Endothelial cell (in vitro differentiated cells): Measurements from ENCODE around the gene SIL1. TPM values are rescaled to one million over a fixed set of nuclear protein-coding genes. Genes with fewer than 3 reads are reported as not detected.
"Not testable (repeated sequence)": the region's sequence is repeated elsewhere in the genome, so short reads cannot be mapped to it uniquely, and the experiment has no call there.

Source experiments
- DNase-seq: peaks from one replicate; pipeline ENCODE4 v3.0.0; 2021; ENCODE audit warnings: low spot score
- H3K27ac Mint-ChIP-seq: one replicate; pipeline ENCODE4 v1.8.0; 2021; ENCODE audit warnings: mixed read lengths, inconsistent platforms; ENCODE audit not compliant: unreplicated experiment
- H3K27me3 Mint-ChIP-seq: one replicate; pipeline ENCODE4 v1.8.0; 2021; ENCODE audit warnings: mild to moderate bottlenecking, moderate library complexity, mixed read lengths, inconsistent platforms; ENCODE audit not compliant: unreplicated experiment
- H3K36me3 Mint-ChIP-seq: one replicate; pipeline ENCODE4 v1.8.0; 2021; ENCODE audit warnings: mild to moderate bottlenecking, low read depth, mixed read lengths, inconsistent platforms; ENCODE audit not compliant: unreplicated experiment
- H3K4me1 Mint-ChIP-seq: one replicate; pipeline ENCODE4 v1.8.0; 2021; ENCODE audit warnings: mild to moderate bottlenecking, mixed read lengths, inconsistent platforms; ENCODE audit not compliant: unreplicated experiment
- H3K4me3 Mint-ChIP-seq: one replicate; pipeline ENCODE4 v1.8.0; 2021; ENCODE audit warnings: mild to moderate bottlenecking, mixed read lengths, inconsistent platforms; ENCODE audit not compliant: unreplicated experiment
- H3K9me3 Mint-ChIP-seq: one replicate; pipeline ENCODE4 v1.8.0; 2021; ENCODE audit warnings: mixed read lengths, inconsistent platforms; ENCODE audit not compliant: unreplicated experiment
- total RNA-seq: library from RNA; stranded (reverse); fragmentation: NEBNext Ultra II Directional; extraction: Animal tissue kit (Norgen Biotek cat#: 25700); gene quantifications from one replicate; pipeline ENCODE4 v1.2.1, GENCODE V29; 2021; ENCODE audit not compliant: unreplicated experiment
- TF ChIP-seq, protein P1 (sequence below): fragments of 200-600 bp; sonication (generic); IDR thresholded peaks from one replicate; pipeline ENCODE4 v1.5.0; 2021; ENCODE audit warnings: antibody characterized with exemption; ENCODE audit not compliant: unreplicated experiment

SIL1 gene
- total RNA-seq, 1 donor from 2014 or later = 35.6 TPM

DNA sequence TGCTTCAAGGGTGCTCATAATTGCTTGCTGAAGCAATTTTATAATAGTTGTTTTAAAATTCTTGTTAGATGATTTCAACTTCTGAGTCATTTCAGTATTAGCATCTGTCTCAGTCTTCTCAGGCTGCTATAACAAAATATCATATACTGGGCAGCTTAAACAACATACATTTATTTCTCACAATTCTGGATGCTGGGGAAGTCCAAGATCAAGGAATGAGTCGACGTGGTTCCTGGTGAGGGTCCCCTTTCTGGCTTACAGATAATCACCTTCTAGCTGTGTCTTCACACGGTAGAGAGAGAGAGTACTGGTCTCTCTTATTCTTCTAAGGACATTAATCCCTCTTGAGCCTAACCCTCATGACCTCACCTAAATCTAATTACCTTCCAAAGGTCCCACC, 160.4 kb downstream of the SIL1 start:
- TF ChIP-seq, protein P1, sequence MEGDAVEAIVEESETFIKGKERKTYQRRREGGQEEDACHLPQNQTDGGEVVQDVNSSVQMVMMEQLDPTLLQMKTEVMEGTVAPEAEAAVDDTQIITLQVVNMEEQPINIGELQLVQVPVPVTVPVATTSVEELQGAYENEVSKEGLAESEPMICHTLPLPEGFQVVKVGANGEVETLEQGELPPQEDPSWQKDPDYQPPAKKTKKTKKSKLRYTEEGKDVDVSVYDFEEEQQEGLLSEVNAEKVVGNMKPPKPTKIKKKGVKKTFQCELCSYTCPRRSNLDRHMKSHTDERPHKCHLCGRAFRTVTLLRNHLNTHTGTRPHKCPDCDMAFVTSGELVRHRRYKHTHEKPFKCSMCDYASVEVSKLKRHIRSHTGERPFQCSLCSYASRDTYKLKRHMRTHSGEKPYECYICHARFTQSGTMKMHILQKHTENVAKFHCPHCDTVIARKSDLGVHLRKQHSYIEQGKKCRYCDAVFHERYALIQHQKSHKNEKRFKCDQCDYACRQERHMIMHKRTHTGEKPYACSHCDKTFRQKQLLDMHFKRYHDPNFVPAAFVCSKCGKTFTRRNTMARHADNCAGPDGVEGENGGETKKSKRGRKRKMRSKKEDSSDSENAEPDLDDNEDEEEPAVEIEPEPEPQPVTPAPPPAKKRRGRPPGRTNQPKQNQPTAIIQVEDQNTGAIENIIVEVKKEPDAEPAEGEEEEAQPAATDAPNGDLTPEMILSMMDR = no peak
- Mint-ChIP-seq H3K36me3 (peaks cover 3% of the 10 kb centered on the region), H3K27ac (no peak overlapping the region), H3K9me3 (no peaks in the 10 kb centered on the region), H3K27me3 (no peaks in the 10 kb centered on the region), H3K4me1 (no peaks in the 10 kb centered on the region), H3K4me3 (no peak overlapping the region)
- no peak for DNase-seq

DNA sequence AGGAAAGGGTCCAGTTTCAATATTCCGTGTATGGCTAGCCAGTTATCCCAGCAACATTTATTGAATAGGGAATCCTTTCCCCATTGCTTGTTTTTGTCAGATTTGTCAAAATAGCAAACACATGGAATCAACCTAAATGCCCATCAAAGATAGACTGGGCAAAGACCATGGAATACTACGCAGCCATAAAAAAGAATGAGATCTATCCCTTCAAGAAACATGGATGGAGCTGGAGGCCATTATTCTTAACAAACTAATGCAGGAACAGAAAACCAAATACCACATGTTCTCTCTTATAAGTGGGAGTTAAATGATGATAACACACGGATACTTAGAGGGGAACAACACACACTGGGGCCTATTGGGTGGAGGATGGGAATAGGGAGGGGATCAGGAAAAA, 161.8 kb downstream of the SIL1 start:
- not testable (repeated sequence) for DNase-seq, H3K9me3 Mint-ChIP-seq, H3K4me3 Mint-ChIP-seq, H3K36me3 Mint-ChIP-seq, H3K27me3 Mint-ChIP-seq, H3K4me1 Mint-ChIP-seq, H3K27ac Mint-ChIP-seq

DNA sequence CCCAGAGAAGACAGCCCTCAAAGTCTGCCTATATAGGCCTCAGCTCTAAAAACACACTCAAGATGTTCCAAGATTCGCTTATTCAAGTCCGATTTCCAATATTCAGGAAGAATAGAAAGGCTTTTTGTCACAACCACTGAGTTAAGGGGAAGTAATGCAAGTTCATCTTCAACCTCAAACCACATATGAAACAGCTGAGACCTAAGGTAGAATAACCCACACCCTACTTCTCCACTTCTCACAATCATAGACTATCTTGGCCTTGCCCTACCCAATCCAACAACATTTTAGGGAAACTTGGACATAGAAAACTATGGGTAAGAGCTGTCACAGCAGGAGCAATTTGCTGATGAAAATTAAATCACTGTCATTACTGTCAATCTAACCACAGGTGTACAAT, 171.0 kb downstream of the SIL1 start:
- H3K36me3 Mint-ChIP-seq = peaks cover 20% of the 10 kb centered on the region
- no peaks in the 10 kb centered on the region for H3K27me3 Mint-ChIP-seq
- H3K4me3 Mint-ChIP-seq = no peak overlapping the region
- TF ChIP-seq, protein P1 = no peak
- H3K4me1 Mint-ChIP-seq = peaks cover 5% of the 10 kb centered on the region
- no peak overlapping the region for H3K27ac Mint-ChIP-seq
- H3K9me3 Mint-ChIP-seq = no peaks in the 10 kb centered on the region
- no peak for DNase-seq

DNA sequence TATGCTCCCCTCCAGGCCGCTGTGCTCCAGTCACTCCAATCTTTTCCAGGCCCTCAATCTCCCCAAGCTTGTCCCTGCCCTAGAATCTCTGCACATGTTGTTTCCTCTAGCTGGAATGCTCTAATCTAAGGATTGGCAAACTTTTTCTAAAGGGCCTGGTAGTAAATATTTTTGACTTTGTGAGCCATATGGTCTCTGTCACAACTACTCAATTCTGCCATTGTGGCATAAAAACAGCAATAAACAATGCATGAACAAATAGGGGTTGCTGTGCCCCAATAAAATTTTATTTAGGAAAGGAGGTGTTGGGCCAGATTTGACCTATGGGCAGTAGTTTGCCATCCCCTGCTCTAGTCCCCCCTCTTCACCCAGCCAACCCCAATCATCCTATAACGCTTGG, 172.5 kb downstream of the SIL1 start:
- no peak overlapping the region for H3K4me3 Mint-ChIP-seq
- DNase-seq = no peak
- no peaks in the 10 kb centered on the region for H3K9me3 Mint-ChIP-seq
- H3K27ac Mint-ChIP-seq = no peak overlapping the region
- peaks cover 22% of the 10 kb centered on the region for H3K36me3 Mint-ChIP-seq
- TF ChIP-seq, protein P1 = no peak
- peaks cover 5% of the 10 kb centered on the region for H3K4me1 Mint-ChIP-seq
- no peaks in the 10 kb centered on the region for H3K27me3 Mint-ChIP-seq

- Mint-ChIP-seq H3K27ac (no peak overlapping the region), H3K36me3 (peaks cover 26% of the 10 kb centered on the region), H3K4me1 (peaks cover 5% of the 10 kb centered on the region), H3K9me3 (no peaks in the 10 kb centered on the region), H3K27me3 (no peaks in the 10 kb centered on the region), H3K4me3 (no peak overlapping the region)
- TF ChIP-seq, protein P1 = no peak
- no peak for DNase-seq
Observed at GRCh38 chr5:139023286-139023685, 174.9 kb downstream of the SIL1 start.

GRCh38 chr5:139022528-139022927, 175.6 kb downstream of the SIL1 start:
- TF ChIP-seq, protein P1 = no peak
- Mint-ChIP-seq H3K36me3 (peaks cover 26% of the 10 kb centered on the region), H3K27ac (no peak overlapping the region), H3K9me3 (no peaks in the 10 kb centered on the region), H3K27me3 (no peaks in the 10 kb centered on the region), H3K4me3 (no peak overlapping the region), H3K4me1 (peaks cover 5% of the 10 kb centered on the region)
- no peak for DNase-seq
